ENCODE results near the gene APC.
"Not testable (repeated sequence)": the region's sequence is repeated elsewhere in the genome, so short reads cannot be mapped to it uniquely, and the experiment has no call there.

APC gene

DNA sequence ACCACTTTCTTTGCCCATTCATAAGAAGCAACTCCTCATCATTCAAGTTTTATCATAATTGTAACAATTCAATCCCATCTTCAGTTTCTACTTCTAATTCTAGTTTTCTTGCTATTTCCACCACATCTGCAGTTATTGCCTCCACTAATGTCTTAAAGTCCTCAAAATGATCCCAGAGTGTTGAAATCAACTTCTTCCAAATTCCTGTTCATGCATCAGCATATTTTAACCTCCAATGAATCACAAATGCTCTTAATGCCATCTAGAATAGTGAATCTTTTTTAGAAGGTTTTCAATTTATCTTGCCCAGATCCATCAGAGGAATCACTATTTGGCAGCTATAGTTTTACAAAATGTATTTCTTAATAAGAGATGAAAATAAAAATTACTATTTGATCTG is 120.2 kb downstream of the APC start:
- peak; percentile 34 for DNase-seq (ENCODE audit: low read depth)

- not testable (repeated sequence) for DNase-seq (ENCODE audit: low read depth)
These were observed 122.9 kb downstream of the APC start for GRCh38 chr5:112860571-112860928.

GRCh38 chr5:112860929-112861637 is 123.4 kb downstream of the APC start, which contains the start of gene SRP19:
SRP19 (plus strand) TSS chr5:112861287; CDS start chr5:112861377, 90 bp downstream.
- DNase-seq (ENCODE audit: low read depth) = peak; percentile 88

GRCh38 chr5:112861638-112861985 is 123.9 kb downstream of the APC start:
- no peak for DNase-seq (ENCODE audit: low read depth)

DNA sequence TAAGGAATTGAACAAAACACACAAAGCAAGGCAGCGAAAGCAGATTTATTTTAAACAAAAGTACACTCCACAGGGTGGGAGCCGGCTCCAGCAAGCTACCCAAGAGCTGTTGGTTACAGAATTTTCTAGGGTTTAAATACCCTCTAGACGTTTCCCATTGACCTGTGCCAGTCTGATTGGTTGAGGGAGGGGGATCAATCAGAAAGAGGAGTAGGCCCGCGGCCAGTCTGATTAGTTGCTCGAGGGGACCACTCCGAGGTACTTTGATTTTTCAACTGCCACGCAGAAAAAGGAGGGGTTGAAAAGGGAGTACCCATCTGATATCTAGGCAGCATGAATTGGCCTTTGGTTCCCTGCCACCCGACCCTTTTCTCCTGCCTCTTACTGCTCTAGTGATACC is 124.4 kb downstream of the APC start:
- no peak for DNase-seq (ENCODE audit: low read depth)

- no peak for DNase-seq (ENCODE audit: low read depth)
These were observed 125.9 kb downstream of the APC start for GRCh38 chr5:112863549-112863948.

- no peak for DNase-seq (ENCODE audit: low read depth)
These were observed 127.4 kb downstream of the APC start for GRCh38 chr5:112865128-112865527.

DNA sequence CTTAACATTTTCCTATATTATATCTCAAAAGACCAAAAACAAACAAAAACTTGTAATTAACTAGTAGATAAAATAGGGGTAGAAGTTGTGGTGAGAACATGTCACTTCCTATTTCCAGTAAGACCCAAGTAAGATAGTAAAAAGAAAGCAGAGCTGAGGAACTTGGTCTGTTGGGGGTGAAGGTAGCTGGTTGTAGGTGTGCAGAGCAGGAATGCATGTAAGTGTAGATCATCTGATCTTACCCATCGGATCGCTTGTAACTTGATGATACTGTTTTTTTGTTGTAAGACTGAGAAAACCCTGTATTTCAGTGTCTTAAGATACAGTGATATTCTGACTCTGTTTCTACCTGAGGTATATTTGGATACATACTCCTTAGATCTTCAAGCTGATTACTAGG is 129.1 kb downstream of the APC start:
- DNase-seq (ENCODE audit: low read depth) = no peak

- DNase-seq (ENCODE audit: low read depth) = no peak
These were observed 129.7 kb downstream of the APC start for GRCh38 chr5:112867411-112867810.

- no peak for DNase-seq (ENCODE audit: low read depth)
These were observed 132.3 kb downstream of the APC start for GRCh38 chr5:112869948-112870347.

- no peak for DNase-seq (ENCODE audit: low read depth)
These were observed 133.3 kb downstream of the APC start for GRCh38 chr5:112870966-112871365.

DNA sequence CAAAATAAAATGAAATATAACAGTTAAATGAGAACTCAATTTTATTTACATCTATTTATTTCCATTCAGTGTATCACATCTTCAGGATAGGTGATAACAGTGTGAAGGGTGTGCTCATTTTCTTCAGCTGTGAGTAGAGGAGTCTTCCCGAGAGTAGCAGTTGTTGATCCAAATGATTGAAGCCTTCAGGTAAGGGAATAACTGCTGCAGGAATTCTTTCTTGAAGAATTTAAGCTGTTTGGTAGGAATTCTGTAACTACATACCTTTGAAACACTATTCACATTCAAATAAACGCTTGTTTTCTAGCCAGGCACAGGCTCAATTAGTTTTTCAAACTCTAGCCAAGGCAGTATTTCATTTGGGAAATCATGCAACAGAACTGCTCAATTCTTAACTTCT is 138.7 kb downstream of the APC start:
- DNase-seq (ENCODE audit: low read depth) = no peak

DNA sequence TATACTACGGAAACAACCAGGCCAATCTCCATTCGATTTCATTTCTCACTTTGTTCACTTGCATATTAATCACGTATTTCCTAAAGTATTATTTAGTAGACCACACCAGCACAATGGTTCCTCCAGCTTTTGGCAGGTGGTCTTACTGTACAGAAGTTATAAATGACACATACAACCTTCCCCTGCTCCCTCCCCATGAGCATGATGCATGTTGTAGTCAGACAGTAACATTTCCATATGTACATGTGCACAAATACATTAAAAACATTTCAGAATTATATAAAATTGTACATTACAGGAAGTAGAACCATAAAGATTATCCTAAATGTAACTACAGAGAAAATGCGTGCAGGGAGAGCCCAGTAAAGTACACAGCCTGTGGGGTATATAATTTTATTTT is 140.4 kb downstream of the APC start:
- DNase-seq (ENCODE audit: low read depth) = no peak

DNA sequence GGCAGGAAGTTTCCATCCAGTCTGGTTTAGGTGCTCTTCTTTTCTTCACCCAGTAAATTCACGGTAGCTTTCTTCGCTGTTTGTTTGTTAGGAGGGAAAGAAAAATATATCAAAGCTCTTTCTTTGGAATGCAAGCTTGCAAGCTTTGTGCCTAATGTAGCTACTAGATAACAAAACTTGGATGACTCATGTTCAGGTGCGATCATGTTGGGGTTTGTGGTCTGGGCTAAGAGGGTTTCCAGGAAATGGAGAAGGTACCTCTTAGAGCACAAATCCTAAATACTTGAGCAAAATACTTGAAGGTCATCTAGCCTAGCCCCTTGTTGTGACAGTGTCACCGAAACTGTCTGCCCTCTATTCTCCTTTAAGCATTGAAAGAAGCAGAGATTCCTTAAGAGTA is 141.1 kb downstream of the APC start:
- DNase-seq (ENCODE audit: low read depth) = no peak

DNA sequence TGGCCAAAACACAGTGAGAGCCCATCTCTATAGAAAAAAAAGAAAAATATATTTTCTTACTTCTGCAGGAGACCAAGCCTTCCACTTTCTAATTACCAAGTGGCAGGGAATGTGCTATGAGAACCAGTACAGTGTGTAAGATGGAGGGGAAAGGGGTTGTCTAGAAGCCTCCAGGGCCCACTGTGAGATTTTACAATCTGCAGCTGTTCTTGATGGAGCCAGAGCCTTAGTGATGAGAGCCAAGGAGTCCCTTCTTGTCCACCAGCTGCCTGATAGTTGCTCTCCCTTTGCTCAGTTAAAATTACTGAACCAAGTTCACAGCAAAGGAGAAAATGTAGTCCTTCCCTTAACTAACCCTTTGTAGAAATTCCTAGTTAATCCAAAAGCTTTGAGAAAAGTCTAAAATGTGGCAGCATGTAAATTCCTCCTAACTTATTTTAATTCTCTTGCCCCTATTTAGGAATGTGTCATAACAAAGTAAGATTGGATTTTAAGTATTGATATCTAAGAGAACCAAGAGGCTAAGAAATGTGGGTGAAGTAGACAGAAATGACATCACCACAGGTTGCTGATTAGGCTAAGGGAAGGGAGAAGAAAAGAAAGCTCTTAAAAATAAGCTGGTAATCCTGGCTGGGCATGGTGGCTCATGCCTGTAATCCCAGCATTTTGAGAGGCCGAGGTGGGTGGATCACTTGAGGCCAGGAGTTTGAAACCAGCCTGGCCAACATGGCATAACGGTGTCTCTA is 142.7 kb downstream of the APC start:
- no peak for DNase-seq (ENCODE audit: low read depth)

- no peak for DNase-seq (ENCODE audit: low read depth)
These were observed 145.5 kb downstream of the APC start for GRCh38 chr5:112883192-112883591.

- DNase-seq (ENCODE audit: low read depth) = no peak
These were observed 147.3 kb downstream of the APC start for GRCh38 chr5:112885001-112885400.

DNA sequence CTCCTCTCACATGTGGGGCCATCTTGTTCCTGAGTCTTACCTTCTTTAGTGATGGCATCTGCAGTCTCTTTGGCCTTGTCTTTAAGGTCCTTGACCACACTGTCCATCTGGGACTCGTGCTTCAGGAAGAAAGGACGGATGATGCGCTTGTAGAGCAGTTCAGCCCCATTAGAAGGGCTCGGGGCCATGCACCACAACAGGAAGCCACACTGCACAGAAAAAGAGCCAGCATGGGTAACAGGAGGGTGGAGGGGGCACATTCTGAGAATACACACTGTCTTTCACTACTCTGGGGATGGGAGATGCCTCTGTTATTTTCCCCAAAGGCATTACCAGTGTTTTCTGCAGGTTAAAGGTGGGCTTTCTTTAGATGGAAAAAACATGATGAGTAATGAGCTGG is 149.3 kb downstream of the APC start:
- DNase-seq (ENCODE audit: low read depth) = no peak

GRCh38 chr5:112892066-112892465 is 154.4 kb downstream of the APC start:
- not testable (repeated sequence) for DNase-seq (ENCODE audit: low read depth)

DNA sequence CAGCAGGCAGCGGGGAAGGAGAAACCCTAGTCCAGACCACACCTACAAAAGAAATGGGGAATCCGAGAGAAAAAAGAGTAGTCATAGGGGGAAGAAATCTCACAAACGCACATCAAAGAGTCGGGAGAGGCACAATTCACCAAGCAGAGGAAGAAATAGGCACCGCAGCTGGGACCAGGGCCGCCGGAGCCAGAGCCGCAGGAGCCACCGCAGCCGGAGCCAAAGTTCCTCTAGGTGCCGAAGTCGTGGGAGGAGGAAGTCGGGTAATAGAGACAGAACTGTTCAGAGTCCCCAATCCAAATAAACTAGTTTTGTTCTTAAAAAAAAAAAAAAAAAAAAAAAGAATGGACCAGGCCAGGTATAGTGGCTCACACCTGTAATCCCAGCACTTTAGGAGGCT is 155.1 kb downstream of the APC start:
- DNase-seq (ENCODE audit: low read depth) = no peak

DNA sequence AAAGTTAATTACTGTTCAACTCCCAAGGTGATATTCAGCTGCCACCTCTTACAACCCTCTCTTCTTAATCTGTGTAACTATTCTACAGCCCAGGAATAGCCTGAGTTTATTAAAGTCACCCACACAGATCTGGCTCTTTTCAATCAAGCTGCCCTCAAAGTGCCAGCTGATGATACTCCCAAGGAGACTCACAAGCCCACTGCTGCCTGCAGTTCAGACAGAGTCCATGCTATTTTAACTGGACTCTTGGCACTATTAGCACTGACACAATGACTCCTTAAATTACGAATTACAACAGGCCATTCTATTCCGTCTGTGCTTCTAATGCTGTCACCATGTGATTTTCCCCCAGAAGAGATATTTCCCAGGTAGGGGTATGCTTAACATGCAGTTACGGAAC is 158.0 kb downstream of the APC start:
- DNase-seq (ENCODE audit: low read depth) = no peak

Measured in GM04503 (cell line).